ENCODE measurements around the gene PARD6G.
A peak's percentile ranks its signal among the peaks of the same experiment; 100 is the strongest.

PARD6G gene

GRCh38 chr18:80148326-80149199 is 98.8 kb downstream of the PARD6G start:
- DNase-seq (ENCODE audit: low read depth in 2 of 2, low spot score in 1 of 2) = no peak

GRCh38 chr18:80147418-80148325 is 99.6 kb downstream of the PARD6G start:
- DNase-seq (ENCODE audit: low read depth in 2 of 2, low spot score in 1 of 2) = peak; percentile 58

- no peak for DNase-seq (ENCODE audit: low read depth in 2 of 2, low spot score in 1 of 2)
Observed at GRCh38 chr18:80147037-80147417, 100.3 kb downstream of the PARD6G start.

- no peak for DNase-seq (ENCODE audit: low read depth in 2 of 2, low spot score in 1 of 2)
Observed at GRCh38 chr18:80145196-80145804, 102.0 kb downstream of the PARD6G start.

- no peak for DNase-seq (ENCODE audit: low read depth in 2 of 2, low spot score in 1 of 2)
Observed at GRCh38 chr18:80143881-80144280, 103.4 kb downstream of the PARD6G start.

GRCh38 chr18:80140455-80140985 is 106.8 kb downstream of the PARD6G start:
- DNase-seq (ENCODE audit: low read depth in 2 of 2, low spot score in 1 of 2) = no peak

GRCh38 chr18:80137976-80138375 is 109.3 kb downstream of the PARD6G start:
- DNase-seq (ENCODE audit: low read depth in 2 of 2, low spot score in 1 of 2) = no peak

GRCh38 chr18:80137137-80137536 is 110.2 kb downstream of the PARD6G start:
- no peak for DNase-seq (ENCODE audit: low read depth in 2 of 2, low spot score in 1 of 2)

GRCh38 chr18:80136679-80137078 is 110.6 kb downstream of the PARD6G start:
- DNase-seq (ENCODE audit: low read depth in 2 of 2, low spot score in 1 of 2) = no peak

GRCh38 chr18:80135136-80135535 is 112.2 kb downstream of the PARD6G start:
- no peak for DNase-seq (ENCODE audit: low read depth in 2 of 2, low spot score in 1 of 2)

- DNase-seq (ENCODE audit: low read depth in 2 of 2, low spot score in 1 of 2) = no peak
Observed at GRCh38 chr18:80133124-80133523, 114.2 kb downstream of the PARD6G start.

- no peak for DNase-seq (ENCODE audit: low read depth in 2 of 2, low spot score in 1 of 2)
Observed at GRCh38 chr18:80132180-80132812, 115.0 kb downstream of the PARD6G start.

GRCh38 chr18:80130555-80130954 is 116.8 kb downstream of the PARD6G start:
- DNase-seq (ENCODE audit: low read depth in 2 of 2, low spot score in 1 of 2) = no peak

GRCh38 chr18:80129672-80130367 is 117.5 kb downstream of the PARD6G start:
- no peak for DNase-seq (ENCODE audit: low read depth in 2 of 2, low spot score in 1 of 2)

GRCh38 chr18:80127635-80128034 is 119.7 kb downstream of the PARD6G start:
- DNase-seq (ENCODE audit: low read depth in 2 of 2, low spot score in 1 of 2) = no peak

- no peak for DNase-seq (ENCODE audit: low read depth in 2 of 2, low spot score in 1 of 2)
Observed at GRCh38 chr18:80126797-80127196, 120.5 kb downstream of the PARD6G start.

- DNase-seq (ENCODE audit: low read depth in 2 of 2, low spot score in 1 of 2) = no peak
Observed at GRCh38 chr18:80124131-80124530, 123.2 kb downstream of the PARD6G start.

GRCh38 chr18:80120932-80121331 is 126.4 kb downstream of the PARD6G start:
- DNase-seq (ENCODE audit: low read depth in 2 of 2, low spot score in 1 of 2) = no peak

- DNase-seq (ENCODE audit: low read depth in 2 of 2, low spot score in 1 of 2) = no peak
Observed at GRCh38 chr18:80119111-80119510, 128.2 kb downstream of the PARD6G start.

- no peak for DNase-seq (ENCODE audit: low read depth in 2 of 2, low spot score in 1 of 2)
Observed at GRCh38 chr18:80115035-80115434, 132.3 kb downstream of the PARD6G start.
